ENCODE results near the gene PLEKHM1.
"Not testable (repeated sequence)": the region's sequence is repeated elsewhere in the genome, so short reads cannot be mapped to it uniquely, and the experiment has no call there.

DNA sequence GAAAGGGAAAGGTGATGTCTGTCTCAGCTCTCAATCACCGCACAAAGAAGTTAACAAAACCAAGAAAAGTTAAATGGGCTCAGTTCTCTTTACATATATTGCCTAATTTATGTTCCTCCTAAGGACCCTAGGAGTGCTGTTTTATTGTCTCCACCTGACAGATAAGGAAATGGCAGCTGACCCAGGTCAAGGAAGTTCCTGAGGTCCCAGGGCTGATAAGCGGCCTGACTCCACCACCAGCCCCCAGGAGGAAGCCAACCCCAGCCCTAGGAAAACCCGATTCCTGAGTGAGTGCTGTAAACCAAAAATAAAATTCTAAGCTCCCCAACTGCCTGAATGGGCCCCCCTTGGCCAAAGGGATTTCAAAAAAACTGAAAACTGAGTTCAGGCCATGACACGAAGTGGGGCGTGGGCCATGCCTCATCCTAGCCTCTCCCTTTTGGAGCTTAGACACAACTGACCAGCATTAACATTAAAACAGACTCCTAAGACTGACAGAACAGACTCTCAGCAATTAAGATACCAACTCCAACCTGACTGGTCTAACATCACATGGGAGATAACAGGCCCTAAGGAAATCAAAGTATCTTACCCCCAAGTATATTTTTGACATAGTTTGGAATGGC, 6.8 kb downstream of the PLEKHM1 start:
- not testable (repeated sequence) for TF ChIP-seq POLR2AphosphoS5, TAF1 (IDR thresholded peaks at IDR 0.05; ENCODE audit: low read depth, low read length)

All from GM12891 (cell line).